Stomach (tissue), 9 donors: Measurements from ENCODE around the gene MAN2A1. TPM values are rescaled to one million over a fixed set of nuclear protein-coding genes. Genes with fewer than 3 reads are reported as not detected.

ENCODE experiments used
- DNase-seq, 2 donors: peaks; one replicate each; pipeline versions ENCODE4 v3.0.0 to v3.0.0-alpha.2; 2013 to 2019
- H3K27ac ChIP-seq, 5 donors: fragments of 200-600 bp in 4 of 5; sonication (generic) in 4 of 5; one replicate each; pipeline ENCODE4 v1.5.1; 2013 to 2019; ENCODE audit warnings: mild to moderate bottlenecking in 1 of 5, moderate library complexity in 1 of 5
- H3K27me3 ChIP-seq, 3 donors: fragments of 200-600 bp; sonication (generic); one replicate each; pipeline ENCODE4 v1.5.1; 2017 to 2019; ENCODE audit warnings: mixed run types in 1 of 3
- H3K36me3 ChIP-seq, 4 donors: fragments of 200-600 bp; sonication (generic); 1 replicate in 3 of 4; 2 replicates in 1 of 4; pipeline ENCODE4 v1.5.1; 2016 to 2019
- H3K4me1 ChIP-seq, 4 donors: fragments of 200-600 bp; sonication (generic); one replicate each; pipeline ENCODE4 v1.5.1; 2016 to 2019
- H3K4me3 ChIP-seq, 4 donors: fragments of 200-600 bp; sonication (generic) in 3 of 4; one replicate each; pipeline ENCODE4 v1.5.1; 2016 to 2019; ENCODE audit warnings: mild to moderate bottlenecking in 1 of 4
- H3K9me3 ChIP-seq, 4 donors: fragments of 200-600 bp; sonication (generic); one replicate each; pipeline ENCODE4 v1.5.1; 2016 to 2019
- CTCF ChIP-seq, 7 experiments: fragments of 450-650 bp in 4 of 7; fragments of 200-600 bp in 3 of 7; sonication (generic) in 3 of 7; IDR thresholded peaks; one replicate each; pipeline ENCODE4 v1.5.1; 2016 to 2019; ENCODE audit warnings: antibody characterized with exemption in 7 of 7, control low read depth in 2 of 7, mild to moderate bottlenecking in 1 of 7
- EP300 ChIP-seq: sonication (generic); formaldehyde crosslinking; IDR thresholded peaks from one replicate; pipeline ENCODE4 v1.6.1; 2017; ENCODE audit warnings: antibody characterized with exemption
- POLR2A ChIP-seq, 4 donors: fragments of 450-650 bp; IDR thresholded peaks; one replicate each; pipeline ENCODE4 v1.6.1; 2016; ENCODE audit warnings: antibody characterized with exemption in 4 of 4, control low read depth in 2 of 4, mild to moderate bottlenecking in 1 of 4, moderate library complexity in 1 of 4
- POLR2AphosphoS5 ChIP-seq, 3 donors: sonication (generic); formaldehyde crosslinking; IDR thresholded peaks; one replicate each; pipeline ENCODE4 v1.6.1; 2016; ENCODE audit warnings: antibody characterized with exemption in 3 of 3
- WGBS, 5 donors: extraction: QIAGEN DNeasy Blood & Tissue Kit in 3 of 5; methylation state at CpG; one replicate each; pipeline versions ENCODE4 v1.1.5 to v1.1.7; 2013 to 2018; 5-methylcytosine and 5-hydroxymethylcytosine counted together
- intact Hi-C: fragments of 100-400 bp; cut with DNase I; formaldehyde crosslinking; loops from one replicate; pipeline ENCODE4 v1.15.1; 2023; ENCODE audit warnings: low total_unique reads
- polyA plus RNA-seq, 3 donors: library from polyadenylated mRNA; stranded (reverse); fragments of 200-250 nt; gene quantifications; one replicate each; pipeline ENCODE4 v1.2.3, GENCODE V29; 2013
- total RNA-seq, 5 donors: library from RNA; depleted of rRNA; stranded (reverse); fragments of >200 nt; gene quantifications; one replicate each; pipeline versions ENCODE4 v1.1.0 to v1.2.3, GENCODE V29; 2014 to 2016
- donor health status: healthy with polysubstance abuse.
- donor health status: Bipolar disorder and iron deficiency.
- donor health status: healthy.

Gene MAN2A1
- total and polyA plus RNA-seq, 8 donors: 6.1 to 136 (median 33.6) TPM

GRCh38 chr5:109653042-109653441 lies 36.7 kb upstream of the MAN2A1 start:
- Histone ChIP-seq H3K27me3 (no peaks in the 10 kb centered on the region), H3K27ac (no peak overlapping the region), H3K4me1 (no peaks in the 10 kb centered on the region), H3K9me3 (no peaks in the 10 kb centered on the region), H3K4me3 (no peak overlapping the region), H3K36me3 (no peaks in the 10 kb centered on the region)
- DNase-seq: no peak
- TF ChIP-seq CTCF (IDR thresholded peaks at IDR 0.05): no peak
- no peak for TF ChIP-seq POLR2A (IDR thresholded peaks at IDR 0.05)
- TF ChIP-seq POLR2AphosphoS5 (IDR thresholded peaks at IDR 0.05): no peak
- TF ChIP-seq EP300: no peak
- intact Hi-C loops: no loop called here
- WGBS, 5 donors: 38 to 70% (median 55%) methylated on average over 2 of the region's 2 CpGs

- Histone ChIP-seq H3K4me3 (no peak overlapping the region), H3K4me1 (no peaks in the 10 kb centered on the region), H3K27me3 (no peaks in the 10 kb centered on the region), H3K36me3 (no peaks in the 10 kb centered on the region), H3K27ac (no peak overlapping the region), H3K9me3 (no peaks in the 10 kb centered on the region)
- no peak for DNase-seq
- 64 to 80% (median 79%) methylated on average over 3 of the region's 3 CpGs for WGBS, 5 donors
- intact Hi-C loops: no loop called here
- TF ChIP-seq POLR2AphosphoS5 (IDR thresholded peaks at IDR 0.05) (no peak), CTCF (IDR thresholded peaks at IDR 0.05) (no peak), POLR2A (IDR thresholded peaks at IDR 0.05) (no peak), EP300 (no peak)
Measured at GRCh38 chr5:109653561-109654239, 36.0 kb upstream of the MAN2A1 start.

GRCh38 chr5:109654455-109654854 lies 35.3 kb upstream of the MAN2A1 start:
- H3K9me3 ChIP-seq: no peaks in the 10 kb centered on the region
- no peaks in the 10 kb centered on the region for H3K4me1 ChIP-seq
- no peaks in the 10 kb centered on the region for H3K36me3 ChIP-seq
- no peak overlapping the region for H3K27ac ChIP-seq
- no peak for DNase-seq
- H3K4me3 ChIP-seq: no peak overlapping the region
- 64 to 91% (median 84%) methylated on average over 6 of the region's 6 CpGs for WGBS, 5 donors
- TF ChIP-seq POLR2AphosphoS5 (IDR thresholded peaks at IDR 0.05): no peak
- intact Hi-C loops: no loop called here
- no peaks in the 10 kb centered on the region for H3K27me3 ChIP-seq

- DNase-seq: no peak
- H3K9me3 ChIP-seq: no peaks in the 10 kb centered on the region
- 88 to 92% (median 91%) methylated on average over 2 of the region's 2 CpGs for WGBS, 5 donors
- no peaks in the 10 kb centered on the region for H3K4me1 ChIP-seq
- H3K36me3 ChIP-seq: no peaks in the 10 kb centered on the region
- H3K27ac ChIP-seq: no peak overlapping the region
- intact Hi-C loops: no loop called here
- TF ChIP-seq EP300 (no peak), POLR2AphosphoS5 (IDR thresholded peaks at IDR 0.05) (no peak), POLR2A (IDR thresholded peaks at IDR 0.05) (no peak), CTCF (IDR thresholded peaks at IDR 0.05) (no peak)
- no peak overlapping the region for H3K4me3 ChIP-seq
- H3K27me3 ChIP-seq: no peaks in the 10 kb centered on the region
Measured at GRCh38 chr5:109655841-109656240, 33.9 kb upstream of the MAN2A1 start.

- H3K27ac ChIP-seq: no peak overlapping the region
- peak in 1 of 2 donors; percentile 65 for DNase-seq
- H3K4me1 ChIP-seq: no peaks in the 10 kb centered on the region
- WGBS, 5 donors: 67 to 80% (median 73%) methylated on average over 4 of the region's 4 CpGs
- no peaks in the 10 kb centered on the region for H3K27me3 ChIP-seq
- H3K9me3 ChIP-seq: no peaks in the 10 kb centered on the region
- TF ChIP-seq POLR2A (IDR thresholded peaks at IDR 0.05): no peak
- no peak for TF ChIP-seq CTCF (IDR thresholded peaks at IDR 0.05)
- TF ChIP-seq EP300: no peak
- TF ChIP-seq POLR2AphosphoS5 (IDR thresholded peaks at IDR 0.05): no peak
- intact Hi-C loops: no loop called here
- no peaks in the 10 kb centered on the region for H3K36me3 ChIP-seq
- H3K4me3 ChIP-seq: no peak overlapping the region
Measured at GRCh38 chr5:109656829-109657228, 32.9 kb upstream of the MAN2A1 start.
